Measurements from ENCODE around the gene RERG.

- TF ChIP-seq GATA3 (IDR thresholded peaks at IDR 0.05; ENCODE audit: low read depth, low read length): no peak
- no peak for TF ChIP-seq GATA2 (IDR thresholded peaks at IDR 0.05; ENCODE audit: low read depth, low read length)
Measured at GRCh38 chr12:15114501-15114900, 106.7 kb downstream of the RERG start.

Measured in SH-SY5Y (cell line).